Activated T-cell treated with anti-CD3 and anti-CD28 coated beads for 48 hours (primary cell): Measurements from ENCODE around the gene AGL.
"Not testable (repeated sequence)": the region's sequence is repeated elsewhere in the genome, so short reads cannot be mapped to it uniquely, and the experiment has no call there.

Experiments used
- DNase-seq: peaks from one replicate; pipeline ENCODE4 v3.0.0-alpha.2; 2020; ENCODE audit warnings: low read depth

The AGL gene

GRCh38 chr1:99943223-99943794 lies 93.1 kb downstream of the AGL start:
- no peak for DNase-seq

- no peak for DNase-seq
Observed at GRCh38 chr1:99944192-99944591, 94.0 kb downstream of the AGL start.

- no peak for DNase-seq
Observed at GRCh38 chr1:99945174-99945573, 95.0 kb downstream of the AGL start.

- no peak for DNase-seq
Observed at GRCh38 chr1:99950486-99950885, 100.3 kb downstream of the AGL start.

GRCh38 chr1:99952522-99952921 lies 102.4 kb downstream of the AGL start:
- DNase-seq = no peak

GRCh38 chr1:99955375-99955774 lies 105.2 kb downstream of the AGL start:
- no peak for DNase-seq

GRCh38 chr1:99956755-99957154 lies 106.6 kb downstream of the AGL start:
- no peak for DNase-seq

GRCh38 chr1:99957818-99958217 lies 107.7 kb downstream of the AGL start:
- DNase-seq = no peak

GRCh38 chr1:99959189-99959705 lies 109.1 kb downstream of the AGL start:
- DNase-seq = not testable (repeated sequence)

GRCh38 chr1:99960260-99960659 lies 110.1 kb downstream of the AGL start:
- DNase-seq = not testable (repeated sequence)

GRCh38 chr1:99963041-99963795 lies 113.1 kb downstream of the AGL start:
- no peak for DNase-seq

- no peak for DNase-seq
Observed at GRCh38 chr1:99964806-99965205, 114.6 kb downstream of the AGL start.

GRCh38 chr1:99965646-99966375 lies 115.7 kb downstream of the AGL start:
- DNase-seq = no peak

GRCh38 chr1:99968214-99968613 lies 118.1 kb downstream of the AGL start:
- DNase-seq = no peak

- no peak for DNase-seq
Observed at GRCh38 chr1:99969260-99969728, 119.1 kb downstream of the AGL start.

GRCh38 chr1:99969729-99970621 lies 119.8 kb downstream of the AGL start, which contains the start of gene SLC35A3:
Gene SLC35A3, plus strand, starts transcription at chr1:99969996. Its CDS starts 23,559 bp downstream, at chr1:99993555.
- peak; percentile 81 for DNase-seq

- DNase-seq = no peak
Observed at GRCh38 chr1:99970713-99971255, 120.6 kb downstream of the AGL start.

- DNase-seq = not testable (repeated sequence)
Observed at GRCh38 chr1:99972066-99972465, 121.9 kb downstream of the AGL start.
